ENCODE results near the gene FAM153A. TPM values are rescaled to one million over a fixed set of nuclear protein-coding genes. Genes with fewer than 3 reads are reported as not detected.
"Not testable (repeated sequence)": the region's sequence is repeated elsewhere in the genome, so short reads cannot be mapped to it uniquely, and the experiment has no call there.

Gene FAM153A
- total and polyA plus RNA-seq, 2 experiments from 2014 or later, result not detected

GRCh38 chr5:177693671-177694517, 88.8 kb downstream of the FAM153A start:
- H3K27me3 ChIP-seq (replicated peaks; ENCODE audit: insufficient read depth); H3F3A ChIP-seq (ENCODE audit: insufficient read depth); H3K4me3 ChIP-seq; H3K4me2 ChIP-seq (ENCODE audit: unreplicated experiment); H2AFZ ChIP-seq; DNase-seq; H3K27ac ChIP-seq; H3K9me2 ChIP-seq (ENCODE audit: insufficient read depth); H3K9me3 ChIP-seq (ENCODE audit: low read depth); H3K9ac ChIP-seq; in situ Hi-C loops (cut with MboI); H3K4me1 ChIP-seq (ENCODE audit: insufficient read depth); H3K79me2 ChIP-seq (ENCODE audit: insufficient read depth); H3K36me3 ChIP-seq (ENCODE audit: low read depth); H4K20me1 ChIP-seq (ENCODE audit: insufficient read depth): not testable (repeated sequence)
- WGBS, 2 experiments (ENCODE audit: low coverage in 1 of 2, low lambda C conversion rate in 2 of 2, missing lambda C conversion rate in 2 of 2), result 36% methylated on average over 6 of the region's 8 CpGs

- H4K20me1 ChIP-seq (ENCODE audit: insufficient read depth); H3K4me3 ChIP-seq; in situ Hi-C loops (cut with MboI); H3F3A ChIP-seq (ENCODE audit: insufficient read depth); H3K9ac ChIP-seq; H3K9me2 ChIP-seq (ENCODE audit: insufficient read depth); H3K36me3 ChIP-seq (ENCODE audit: low read depth); H2AFZ ChIP-seq; H3K27me3 ChIP-seq (replicated peaks; ENCODE audit: insufficient read depth); DNase-seq; H3K4me2 ChIP-seq (ENCODE audit: unreplicated experiment); H3K4me1 ChIP-seq (ENCODE audit: insufficient read depth); H3K27ac ChIP-seq; H3K79me2 ChIP-seq (ENCODE audit: insufficient read depth); H3K9me3 ChIP-seq (ENCODE audit: low read depth): not testable (repeated sequence)
- WGBS, 2 experiments (ENCODE audit: low coverage in 1 of 2, low lambda C conversion rate in 2 of 2, missing lambda C conversion rate in 2 of 2), result 43 to 55% methylated on average over 3 to 7 of the region's 7 CpGs
These were observed 89.7 kb downstream of the FAM153A start for GRCh38 chr5:177692969-177693368.

- not testable (repeated sequence) for H4K20me1 ChIP-seq (ENCODE audit: insufficient read depth); DNase-seq
These were observed 90.2 kb downstream of the FAM153A start for GRCh38 chr5:177692507-177692906.

GRCh38 chr5:177689011-177689610, 93.6 kb downstream of the FAM153A start:
- not testable (repeated sequence) for H3K27me3 ChIP-seq (replicated peaks; ENCODE audit: insufficient read depth)

More at GRCh38 chr5:177692507-177692906, 90.2 kb downstream of the FAM153A start:
- H3F3A ChIP-seq (ENCODE audit: insufficient read depth); H3K27ac ChIP-seq; H3K36me3 ChIP-seq (ENCODE audit: low read depth); in situ Hi-C loops (cut with MboI); H3K9me2 ChIP-seq (ENCODE audit: insufficient read depth); H3K27me3 ChIP-seq (replicated peaks; ENCODE audit: insufficient read depth); H3K4me2 ChIP-seq (ENCODE audit: unreplicated experiment); H3K4me3 ChIP-seq; H2AFZ ChIP-seq; H3K9me3 ChIP-seq (ENCODE audit: low read depth); H3K79me2 ChIP-seq (ENCODE audit: insufficient read depth); H3K9ac ChIP-seq; H3K4me1 ChIP-seq (ENCODE audit: insufficient read depth): not testable (repeated sequence)
- WGBS, 2 experiments (ENCODE audit: low coverage in 1 of 2, low lambda C conversion rate in 2 of 2, missing lambda C conversion rate in 2 of 2), result 2 to 4% methylated on average over 1 of the region's 1 CpG

GRCh38 chr5:177688091-177688490, 94.6 kb downstream of the FAM153A start:
- H2AFZ ChIP-seq; H3K4me3 ChIP-seq; H3K79me2 ChIP-seq (ENCODE audit: insufficient read depth); H4K20me1 ChIP-seq (ENCODE audit: insufficient read depth); H3F3A ChIP-seq (ENCODE audit: insufficient read depth); H3K27me3 ChIP-seq (replicated peaks; ENCODE audit: insufficient read depth); H3K9me3 ChIP-seq (ENCODE audit: low read depth); H3K36me3 ChIP-seq (ENCODE audit: low read depth); H3K9ac ChIP-seq; in situ Hi-C loops (cut with MboI); H3K4me1 ChIP-seq (ENCODE audit: insufficient read depth); DNase-seq; H3K27ac ChIP-seq; H3K4me2 ChIP-seq (ENCODE audit: unreplicated experiment); H3K9me2 ChIP-seq (ENCODE audit: insufficient read depth): not testable (repeated sequence)
- WGBS, 2 experiments (ENCODE audit: low coverage in 1 of 2, low lambda C conversion rate in 2 of 2, missing lambda C conversion rate in 2 of 2), result 84 to 90% methylated on average over 7 to 10 of the region's 32 CpGs

More at GRCh38 chr5:177689011-177689610, 93.6 kb downstream of the FAM153A start:
- H3K4me2 ChIP-seq (ENCODE audit: unreplicated experiment); H3K36me3 ChIP-seq (ENCODE audit: low read depth); in situ Hi-C loops (cut with MboI); H3K9me3 ChIP-seq (ENCODE audit: low read depth); H3F3A ChIP-seq (ENCODE audit: insufficient read depth); H3K79me2 ChIP-seq (ENCODE audit: insufficient read depth); H3K4me3 ChIP-seq; H4K20me1 ChIP-seq (ENCODE audit: insufficient read depth); H3K9me2 ChIP-seq (ENCODE audit: insufficient read depth); H3K27ac ChIP-seq; H3K4me1 ChIP-seq (ENCODE audit: insufficient read depth); H2AFZ ChIP-seq; DNase-seq; H3K9ac ChIP-seq: not testable (repeated sequence)
- WGBS, 2 experiments (ENCODE audit: low coverage in 1 of 2, low lambda C conversion rate in 2 of 2, missing lambda C conversion rate in 2 of 2), result 57 to 58% methylated on average over 12 of the region's 12 CpGs

GRCh38 chr5:177681920-177682319, 100.8 kb downstream of the FAM153A start:
- H3K79me2 ChIP-seq (ENCODE audit: insufficient read depth); H4K20me1 ChIP-seq (ENCODE audit: insufficient read depth); H3K4me1 ChIP-seq (ENCODE audit: insufficient read depth); H3F3A ChIP-seq (ENCODE audit: insufficient read depth); H3K9me3 ChIP-seq (ENCODE audit: low read depth); H3K27ac ChIP-seq; H3K27me3 ChIP-seq (replicated peaks; ENCODE audit: insufficient read depth); H3K9ac ChIP-seq; H3K36me3 ChIP-seq (ENCODE audit: low read depth); H3K4me3 ChIP-seq; H3K4me2 ChIP-seq (ENCODE audit: unreplicated experiment); H2AFZ ChIP-seq; H3K9me2 ChIP-seq (ENCODE audit: insufficient read depth); DNase-seq; in situ Hi-C loops (cut with MboI): not testable (repeated sequence)
- WGBS, 2 experiments (ENCODE audit: low coverage in 1 of 2, low lambda C conversion rate in 2 of 2, missing lambda C conversion rate in 2 of 2), result 79 to 83% methylated on average over 1 of the region's 1 CpG
